ENCODE measurements around the gene CCDC136.

Gene CCDC136

GRCh38 chr7:128831994-128832879 lies 40.5 kb downstream of the CCDC136 start:
- DNase-seq (ENCODE audit: low spot score): peak; percentile 61

GRCh38 chr7:128832880-128833147 lies 41.0 kb downstream of the CCDC136 start:
- no peak for DNase-seq (ENCODE audit: low spot score)

- peak; percentile 92 for DNase-seq (ENCODE audit: low spot score)
Measured at GRCh38 chr7:128833148-128833945, 41.6 kb downstream of the CCDC136 start.

- DNase-seq (ENCODE audit: low spot score): no peak
Measured at GRCh38 chr7:128833946-128834325, 42.2 kb downstream of the CCDC136 start.

GRCh38 chr7:128835231-128835751 lies 43.5 kb downstream of the CCDC136 start:
- no peak for DNase-seq (ENCODE audit: low spot score)

- peak; percentile 76 for DNase-seq (ENCODE audit: low spot score)
Measured at GRCh38 chr7:128835790-128836641, 44.2 kb downstream of the CCDC136 start.

GRCh38 chr7:128836729-128837348 lies 45.1 kb downstream of the CCDC136 start:
- DNase-seq (ENCODE audit: low spot score): peak; percentile 87

GRCh38 chr7:128837521-128837921 lies 45.8 kb downstream of the CCDC136 start:
- DNase-seq (ENCODE audit: low spot score): no peak

- DNase-seq (ENCODE audit: low spot score): no peak
Measured at GRCh38 chr7:128838109-128838779, 46.5 kb downstream of the CCDC136 start.

- peak; percentile 35 for DNase-seq (ENCODE audit: low spot score)
Measured at GRCh38 chr7:128838981-128839731, 47.4 kb downstream of the CCDC136 start.

GRCh38 chr7:128839751-128840177 lies 48.0 kb downstream of the CCDC136 start:
- DNase-seq (ENCODE audit: low spot score): no peak

GRCh38 chr7:128840326-128841170 lies 48.8 kb downstream of the CCDC136 start:
- DNase-seq (ENCODE audit: low spot score): no peak

GRCh38 chr7:128841171-128841690 lies 49.5 kb downstream of the CCDC136 start:
- DNase-seq (ENCODE audit: low spot score): no peak

GRCh38 chr7:128841921-128842673 lies 50.3 kb downstream of the CCDC136 start:
- DNase-seq (ENCODE audit: low spot score): no peak

- no peak for DNase-seq (ENCODE audit: low spot score)
Measured at GRCh38 chr7:128842674-128843641, 51.2 kb downstream of the CCDC136 start.

- no peak for DNase-seq (ENCODE audit: low spot score)
Measured at GRCh38 chr7:128843938-128844621, 52.3 kb downstream of the CCDC136 start.
